ENCODE results near the gene CPED1.

The CPED1 gene

GRCh38 chr7:121298831-121299239, 310.3 kb downstream of the CPED1 start:
- H3K27me3 ChIP-seq (replicated peaks; ENCODE audit: control insufficient read depth, insufficient read depth, low read length, poor library complexity, severe bottlenecking): no peaks in the 10 kb centered on the region
- H3K4me1 ChIP-seq (ENCODE audit: control insufficient read depth, insufficient read depth, low read length, poor library complexity, severe bottlenecking): no peaks in the 10 kb centered on the region
- H3K4me3 ChIP-seq (ENCODE audit: insufficient read depth, low read depth, low read length, poor library complexity, severe bottlenecking): no peak overlapping the region
- H3K36me3 ChIP-seq (ENCODE audit: control insufficient read depth, insufficient read depth, low read length): no peaks in the 10 kb centered on the region
- no peak for DNase-seq
- no peak overlapping the region for H3K27ac ChIP-seq (ENCODE audit: insufficient read depth, low read length, poor library complexity, severe bottlenecking)
- H3K9me3 ChIP-seq (ENCODE audit: control insufficient read depth, low read length): no peaks in the 10 kb centered on the region

DNA sequence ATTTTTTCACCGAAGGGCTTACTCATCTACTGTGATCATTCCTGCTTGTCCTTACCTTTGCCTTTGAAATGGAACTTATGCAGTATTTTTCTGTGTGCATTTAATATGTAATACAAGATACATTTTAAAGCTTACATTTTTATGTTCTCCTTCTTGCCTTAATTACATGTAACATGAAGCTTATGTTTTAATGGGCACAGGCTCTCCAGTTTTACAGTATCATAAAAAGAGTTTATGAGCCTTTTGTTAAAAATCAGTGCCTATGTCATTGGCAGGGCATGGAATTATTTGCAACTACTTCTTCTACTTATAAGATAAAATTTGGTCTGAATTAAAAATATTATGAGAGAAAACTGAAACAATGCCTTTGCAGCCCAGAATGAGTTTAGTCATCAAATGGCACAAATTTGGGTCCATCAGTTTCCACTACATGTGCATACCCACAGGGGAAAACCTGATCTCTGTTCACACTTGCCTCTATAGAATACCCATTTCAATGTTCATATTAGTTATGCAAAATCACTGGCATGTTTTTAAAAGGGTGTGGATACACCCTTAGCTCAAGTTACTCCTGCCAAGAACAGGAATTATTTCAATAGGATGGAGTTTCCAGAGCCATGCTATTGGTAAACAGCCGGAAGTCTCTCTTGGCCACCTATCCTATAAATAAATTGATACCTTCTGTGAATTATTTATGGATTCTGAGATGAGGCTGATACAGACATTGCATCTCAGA, 312.3 kb downstream of the CPED1 start:
- H3K4me1 ChIP-seq (ENCODE audit: control insufficient read depth, insufficient read depth, low read length, poor library complexity, severe bottlenecking): no peaks in the 10 kb centered on the region
- no peak for DNase-seq
- no peaks in the 10 kb centered on the region for H3K9me3 ChIP-seq (ENCODE audit: control insufficient read depth, low read length)
- no peaks in the 10 kb centered on the region for H3K36me3 ChIP-seq (ENCODE audit: control insufficient read depth, insufficient read depth, low read length)
- no peak overlapping the region for H3K27ac ChIP-seq (ENCODE audit: insufficient read depth, low read length, poor library complexity, severe bottlenecking)
- H3K27me3 ChIP-seq (replicated peaks; ENCODE audit: control insufficient read depth, insufficient read depth, low read length, poor library complexity, severe bottlenecking): no peaks in the 10 kb centered on the region
- no peak overlapping the region for H3K4me3 ChIP-seq (ENCODE audit: insufficient read depth, low read depth, low read length, poor library complexity, severe bottlenecking)

GRCh38 chr7:121301446-121302213, 313.1 kb downstream of the CPED1 start:
- Histone ChIP-seq H3K9me3 (ENCODE audit: control insufficient read depth, low read length) (no peaks in the 10 kb centered on the region), H3K4me3 (ENCODE audit: insufficient read depth, low read depth, low read length, poor library complexity, severe bottlenecking) (no peak overlapping the region), H3K36me3 (ENCODE audit: control insufficient read depth, insufficient read depth, low read length) (no peaks in the 10 kb centered on the region), H3K4me1 (ENCODE audit: control insufficient read depth, insufficient read depth, low read length, poor library complexity, severe bottlenecking) (no peaks in the 10 kb centered on the region), H3K27ac (ENCODE audit: insufficient read depth, low read length, poor library complexity, severe bottlenecking) (no peak overlapping the region), H3K27me3 (replicated peaks; ENCODE audit: control insufficient read depth, insufficient read depth, low read length, poor library complexity, severe bottlenecking) (no peaks in the 10 kb centered on the region)
- no peak for DNase-seq

DNA sequence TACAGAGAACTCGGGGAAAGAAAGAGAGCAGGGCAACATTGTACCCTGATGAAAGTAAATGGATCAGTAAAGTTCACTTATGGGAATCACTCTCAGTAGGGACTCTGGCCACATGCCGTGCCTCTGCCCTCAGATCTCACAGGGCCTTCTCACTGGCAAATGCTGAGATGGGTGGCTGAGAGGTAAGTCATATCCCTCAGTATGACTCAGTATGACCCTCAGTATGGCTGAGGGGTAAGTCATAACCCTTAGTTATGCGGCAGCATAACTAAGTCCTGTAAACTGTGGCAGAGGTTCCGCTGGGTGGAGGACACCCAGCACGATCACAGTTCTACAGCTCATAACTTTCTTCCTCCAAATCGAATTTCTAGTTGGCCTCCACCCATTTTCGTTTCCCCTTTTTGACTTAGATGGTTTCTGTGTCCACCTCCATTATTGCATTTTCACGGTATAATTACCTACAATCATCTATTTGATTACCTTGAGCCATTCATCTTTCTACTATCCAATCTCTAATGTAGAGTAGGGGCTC, 313.8 kb downstream of the CPED1 start:
- Histone ChIP-seq H3K4me3 (ENCODE audit: insufficient read depth, low read depth, low read length, poor library complexity, severe bottlenecking) (no peak overlapping the region), H3K27ac (ENCODE audit: insufficient read depth, low read length, poor library complexity, severe bottlenecking) (no peak overlapping the region), H3K4me1 (ENCODE audit: control insufficient read depth, insufficient read depth, low read length, poor library complexity, severe bottlenecking) (no peaks in the 10 kb centered on the region), H3K36me3 (ENCODE audit: control insufficient read depth, insufficient read depth, low read length) (no peaks in the 10 kb centered on the region), H3K9me3 (ENCODE audit: control insufficient read depth, low read length) (no peaks in the 10 kb centered on the region), H3K27me3 (replicated peaks; ENCODE audit: control insufficient read depth, insufficient read depth, low read length, poor library complexity, severe bottlenecking) (no peaks in the 10 kb centered on the region)
- no peak for DNase-seq

DNA sequence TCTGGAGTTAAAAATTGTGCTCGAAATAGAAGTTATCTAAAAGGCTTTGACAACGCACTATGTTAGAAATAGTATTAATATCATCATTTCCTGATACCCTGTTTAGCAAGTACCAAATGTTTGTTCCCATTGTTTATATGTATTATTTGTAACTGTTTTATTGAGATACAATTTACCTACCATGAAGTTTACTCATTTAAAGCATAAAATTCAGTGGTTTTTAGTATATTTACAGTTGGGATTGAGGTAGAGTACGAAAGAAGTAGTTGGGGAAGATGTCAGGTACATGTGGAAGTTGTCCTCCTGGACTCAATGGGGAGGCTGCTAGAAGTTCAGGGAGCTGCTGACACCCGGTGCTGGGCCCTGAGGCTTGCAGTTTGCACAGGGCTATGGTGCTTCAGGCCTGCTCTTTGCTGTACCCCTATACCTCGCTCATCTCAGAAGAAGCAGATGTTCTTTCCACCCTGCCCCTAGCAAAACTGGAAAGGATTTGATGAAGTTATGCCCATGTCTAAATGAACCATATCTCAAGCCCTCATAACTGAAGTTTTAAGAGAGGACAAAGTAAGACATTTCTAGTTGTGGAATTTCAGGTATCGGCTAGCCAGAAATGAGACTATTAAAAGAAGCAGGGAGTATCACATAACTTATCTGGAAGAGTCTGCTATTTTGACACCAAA, 315.1 kb downstream of the CPED1 start:
- no peaks in the 10 kb centered on the region for H3K36me3 ChIP-seq (ENCODE audit: control insufficient read depth, insufficient read depth, low read length)
- no peaks in the 10 kb centered on the region for H3K27me3 ChIP-seq (replicated peaks; ENCODE audit: control insufficient read depth, insufficient read depth, low read length, poor library complexity, severe bottlenecking)
- H3K4me1 ChIP-seq (ENCODE audit: control insufficient read depth, insufficient read depth, low read length, poor library complexity, severe bottlenecking): no peaks in the 10 kb centered on the region
- H3K4me3 ChIP-seq (ENCODE audit: insufficient read depth, low read depth, low read length, poor library complexity, severe bottlenecking): no peak overlapping the region
- no peak for DNase-seq
- H3K9me3 ChIP-seq (ENCODE audit: control insufficient read depth, low read length): no peaks in the 10 kb centered on the region
- no peak overlapping the region for H3K27ac ChIP-seq (ENCODE audit: insufficient read depth, low read length, poor library complexity, severe bottlenecking)

GRCh38 chr7:121304102-121304658, 315.7 kb downstream of the CPED1 start:
- DNase-seq: no peak
- Histone ChIP-seq H3K9me3 (ENCODE audit: control insufficient read depth, low read length) (no peaks in the 10 kb centered on the region), H3K27ac (ENCODE audit: insufficient read depth, low read length, poor library complexity, severe bottlenecking) (no peak overlapping the region), H3K4me1 (ENCODE audit: control insufficient read depth, insufficient read depth, low read length, poor library complexity, severe bottlenecking) (no peaks in the 10 kb centered on the region), H3K27me3 (replicated peaks; ENCODE audit: control insufficient read depth, insufficient read depth, low read length, poor library complexity, severe bottlenecking) (no peaks in the 10 kb centered on the region), H3K4me3 (ENCODE audit: insufficient read depth, low read depth, low read length, poor library complexity, severe bottlenecking) (no peak overlapping the region), H3K36me3 (ENCODE audit: control insufficient read depth, insufficient read depth, low read length) (no peaks in the 10 kb centered on the region)

DNA sequence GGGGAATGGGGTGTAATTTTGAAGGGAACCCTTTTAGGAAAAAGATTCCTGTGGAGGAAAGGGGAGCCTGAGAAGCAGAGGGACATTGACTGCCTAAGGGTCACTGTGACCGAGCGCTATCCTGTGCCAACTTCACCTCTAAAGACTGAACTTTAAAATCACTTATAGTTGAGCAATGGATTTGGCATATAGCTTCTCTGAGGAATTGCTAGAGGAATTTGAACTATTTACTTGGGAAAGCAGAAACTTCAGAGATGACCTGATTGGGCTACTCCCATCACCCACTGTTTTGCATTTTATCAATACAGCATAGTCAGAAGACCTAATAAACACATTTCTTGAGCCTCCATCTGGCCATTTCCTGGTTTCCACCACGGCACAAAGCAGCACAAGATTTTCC, 316.6 kb downstream of the CPED1 start:
- H3K27ac ChIP-seq (ENCODE audit: insufficient read depth, low read length, poor library complexity, severe bottlenecking): no peak overlapping the region
- H3K27me3 ChIP-seq (replicated peaks; ENCODE audit: control insufficient read depth, insufficient read depth, low read length, poor library complexity, severe bottlenecking): no peaks in the 10 kb centered on the region
- no peaks in the 10 kb centered on the region for H3K9me3 ChIP-seq (ENCODE audit: control insufficient read depth, low read length)
- no peaks in the 10 kb centered on the region for H3K4me1 ChIP-seq (ENCODE audit: control insufficient read depth, insufficient read depth, low read length, poor library complexity, severe bottlenecking)
- no peak overlapping the region for H3K4me3 ChIP-seq (ENCODE audit: insufficient read depth, low read depth, low read length, poor library complexity, severe bottlenecking)
- H3K36me3 ChIP-seq (ENCODE audit: control insufficient read depth, insufficient read depth, low read length): no peaks in the 10 kb centered on the region
- no peak for DNase-seq

GRCh38 chr7:121306565-121306964, 318.1 kb downstream of the CPED1 start:
- no peak for DNase-seq
- Histone ChIP-seq H3K4me1 (ENCODE audit: control insufficient read depth, insufficient read depth, low read length, poor library complexity, severe bottlenecking) (no peaks in the 10 kb centered on the region), H3K27ac (ENCODE audit: insufficient read depth, low read length, poor library complexity, severe bottlenecking) (no peak overlapping the region), H3K9me3 (ENCODE audit: control insufficient read depth, low read length) (no peaks in the 10 kb centered on the region), H3K27me3 (replicated peaks; ENCODE audit: control insufficient read depth, insufficient read depth, low read length, poor library complexity, severe bottlenecking) (no peaks in the 10 kb centered on the region), H3K4me3 (ENCODE audit: insufficient read depth, low read depth, low read length, poor library complexity, severe bottlenecking) (no peak overlapping the region), H3K36me3 (ENCODE audit: control insufficient read depth, insufficient read depth, low read length) (no peaks in the 10 kb centered on the region)

DNA sequence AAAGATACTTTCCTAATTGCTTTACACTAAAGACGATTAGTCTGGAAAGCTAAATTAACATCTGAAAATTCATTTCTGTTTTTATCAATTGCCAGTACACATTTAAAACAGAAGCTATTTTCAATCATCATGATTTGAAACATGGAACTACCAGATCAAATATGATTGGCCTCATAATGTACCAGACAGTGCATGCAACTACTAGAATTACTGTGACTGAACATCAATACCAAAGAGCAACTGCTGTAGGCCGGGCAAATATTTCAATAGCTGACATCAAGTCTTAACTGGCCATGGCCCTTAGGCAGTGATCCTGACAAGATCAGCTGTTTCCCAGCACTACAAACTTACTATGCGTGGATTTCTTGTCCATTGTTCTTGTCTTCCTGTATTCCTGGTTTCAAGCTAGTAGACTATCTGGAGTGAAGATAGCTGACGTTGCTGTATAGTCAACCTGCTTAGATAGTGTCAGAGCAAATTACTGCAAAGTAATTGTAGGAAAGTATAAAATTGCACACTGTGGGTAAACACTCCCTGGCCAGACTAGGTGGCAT, 318.6 kb downstream of the CPED1 start:
- Histone ChIP-seq H3K36me3 (ENCODE audit: control insufficient read depth, insufficient read depth, low read length) (no peaks in the 10 kb centered on the region), H3K9me3 (ENCODE audit: control insufficient read depth, low read length) (no peaks in the 10 kb centered on the region), H3K4me3 (ENCODE audit: insufficient read depth, low read depth, low read length, poor library complexity, severe bottlenecking) (no peak overlapping the region), H3K27ac (ENCODE audit: insufficient read depth, low read length, poor library complexity, severe bottlenecking) (no peak overlapping the region), H3K27me3 (replicated peaks; ENCODE audit: control insufficient read depth, insufficient read depth, low read length, poor library complexity, severe bottlenecking) (no peaks in the 10 kb centered on the region), H3K4me1 (ENCODE audit: control insufficient read depth, insufficient read depth, low read length, poor library complexity, severe bottlenecking) (no peaks in the 10 kb centered on the region)
- DNase-seq: no peak
